Measurements from ENCODE around the gene PYROXD2.

PYROXD2 gene

GRCh38 chr10:98414932-98415730, at the start of gene PYROXD2:
TSS of gene PYROXD2 (minus strand) at chr10:98415182. CDS start at chr10:98415135, 47 bp downstream.
- DNase-seq = no peak

DNA sequence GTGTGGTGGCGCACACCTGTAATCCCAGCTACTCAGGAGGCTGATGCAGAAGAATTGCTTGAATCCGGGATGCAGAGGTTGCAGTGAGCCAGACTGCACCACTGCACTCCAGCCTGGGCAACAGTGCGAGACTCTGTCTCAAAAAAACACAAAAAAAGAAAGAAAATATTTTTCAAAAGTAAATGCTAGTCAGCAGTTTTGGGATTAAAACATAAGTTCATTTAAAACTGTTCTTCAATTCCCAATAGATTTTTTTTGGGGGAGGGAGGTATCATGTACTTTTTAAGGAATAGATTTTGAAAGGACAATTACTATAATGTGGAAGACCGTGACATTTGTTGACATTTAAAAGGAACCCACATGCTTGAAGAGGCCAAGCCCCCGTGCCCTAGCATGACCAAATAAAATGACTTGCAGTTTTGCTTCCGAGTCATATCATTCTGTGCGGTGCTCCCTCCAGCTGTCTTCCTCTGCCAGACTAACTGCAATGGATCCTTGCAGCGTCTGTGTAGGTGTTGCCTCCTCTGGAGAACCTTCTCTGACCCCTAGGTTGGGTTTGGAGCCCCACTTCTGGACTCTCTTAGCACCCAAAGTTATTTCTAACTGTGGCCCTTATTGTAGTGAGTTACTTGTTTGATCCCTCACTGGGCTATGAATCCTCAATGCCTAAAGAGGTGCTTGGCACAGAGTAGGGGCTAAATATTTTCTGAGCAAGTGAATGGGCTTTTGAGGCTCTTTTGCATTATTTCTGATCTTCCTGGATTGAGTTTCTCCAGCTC, 49.2 kb upstream of the PYROXD2 start:
- DNase-seq = no peak

GRCh38 chr10:98463016-98463415, 48.0 kb upstream of the PYROXD2 start:
- no peak for DNase-seq

DNA sequence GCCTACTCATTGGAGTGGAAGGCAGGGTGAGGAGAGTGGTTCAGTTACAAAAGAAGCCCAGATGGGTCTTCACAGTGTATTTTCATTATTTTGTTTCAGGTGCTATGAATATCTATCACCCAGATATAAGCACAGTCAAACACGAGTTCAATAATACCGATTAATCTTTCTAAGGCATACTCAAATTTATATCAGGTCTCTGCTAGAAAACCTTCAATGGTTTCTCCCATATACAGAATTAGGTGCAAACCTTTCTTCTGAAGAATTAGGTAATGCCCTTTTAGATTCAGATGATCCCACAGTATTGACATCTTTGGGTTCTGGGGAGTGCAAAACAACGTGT, 46.5 kb upstream of the PYROXD2 start:
- DNase-seq = no peak

DNA sequence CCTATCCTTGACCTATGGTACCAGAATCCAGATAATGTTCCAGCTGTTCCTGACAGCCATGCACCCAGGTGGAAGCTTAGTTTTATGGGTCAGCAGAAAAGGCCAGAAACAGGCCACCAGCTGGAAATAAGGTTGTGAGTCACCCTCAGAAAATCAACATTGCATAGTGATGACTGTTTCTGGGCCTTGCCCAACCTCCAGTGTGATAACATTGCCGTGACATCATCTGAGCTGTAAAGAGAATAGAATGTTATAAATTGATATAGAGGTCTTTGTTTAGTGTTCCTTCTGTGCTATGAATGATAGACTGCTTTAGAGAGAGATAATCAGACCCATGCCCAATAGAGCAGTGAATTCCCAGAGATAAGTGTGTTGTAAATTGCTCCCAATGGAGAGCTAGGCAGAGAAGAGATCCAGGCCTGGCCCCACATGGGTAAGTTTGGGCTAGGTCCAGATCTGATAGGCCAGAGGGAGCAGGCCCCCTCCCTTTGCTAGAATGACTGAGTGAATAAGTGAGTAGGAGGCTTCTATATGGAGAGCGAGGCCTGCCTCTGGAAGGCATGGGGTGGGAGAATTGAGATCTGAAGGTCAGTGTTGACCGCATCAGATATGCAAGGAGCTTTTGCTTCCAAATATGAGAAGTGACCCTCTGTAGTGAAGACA, 46.0 kb upstream of the PYROXD2 start:
- DNase-seq = no peak

DNA sequence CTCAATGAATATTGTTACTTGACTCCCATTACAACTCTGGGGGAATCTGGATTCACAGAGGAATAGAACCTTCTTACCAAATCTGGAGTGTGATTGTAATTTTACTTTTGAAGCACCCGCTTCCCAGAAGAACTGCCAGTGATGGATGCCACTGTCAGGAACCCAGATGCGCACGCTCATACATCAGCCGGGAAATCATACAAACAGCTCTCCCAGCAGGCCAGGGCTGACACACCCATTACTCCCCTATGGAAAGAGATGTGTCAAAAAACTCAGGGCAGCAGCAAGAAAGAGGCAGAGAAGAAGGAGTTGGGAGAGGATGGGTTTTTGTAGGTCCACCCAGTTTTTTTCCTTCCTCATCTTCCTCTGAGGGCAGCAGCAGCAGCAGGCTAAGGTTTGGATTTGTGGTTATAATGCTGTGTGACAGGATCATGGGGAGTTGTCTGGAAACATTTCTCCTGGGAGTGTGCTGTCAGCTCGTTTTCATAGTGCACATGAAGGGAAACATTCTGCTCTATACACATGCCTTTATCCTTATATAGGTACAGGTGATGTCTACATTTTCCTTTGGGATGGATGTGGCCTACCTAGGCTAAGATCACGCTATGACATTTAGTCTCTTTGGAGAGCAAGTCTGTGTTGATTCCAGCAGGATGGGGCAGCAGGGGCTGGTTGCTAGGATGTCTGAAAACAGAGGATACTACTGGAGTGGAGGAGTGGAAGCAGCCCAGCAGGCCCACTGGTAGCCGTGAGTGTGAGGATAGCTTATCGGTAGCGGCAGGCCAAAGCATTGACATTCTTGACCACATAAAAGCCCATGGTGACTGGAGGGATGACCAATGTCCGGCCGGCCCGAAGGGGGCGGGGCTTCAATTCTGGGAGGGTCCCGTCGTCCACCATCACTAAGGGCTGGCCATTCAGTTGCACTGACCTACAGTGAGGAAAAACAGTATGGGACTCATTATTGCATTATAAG, 44.1 kb upstream of the PYROXD2 start:
- DNase-seq = no peak

- no peak for DNase-seq
Observed at GRCh38 chr10:98457721-98458120, 42.7 kb upstream of the PYROXD2 start.

GRCh38 chr10:98456686-98457482, 41.9 kb upstream of the PYROXD2 start:
- no peak for DNase-seq

- DNase-seq = no peak
Observed at GRCh38 chr10:98456043-98456570, 41.1 kb upstream of the PYROXD2 start.

DNA sequence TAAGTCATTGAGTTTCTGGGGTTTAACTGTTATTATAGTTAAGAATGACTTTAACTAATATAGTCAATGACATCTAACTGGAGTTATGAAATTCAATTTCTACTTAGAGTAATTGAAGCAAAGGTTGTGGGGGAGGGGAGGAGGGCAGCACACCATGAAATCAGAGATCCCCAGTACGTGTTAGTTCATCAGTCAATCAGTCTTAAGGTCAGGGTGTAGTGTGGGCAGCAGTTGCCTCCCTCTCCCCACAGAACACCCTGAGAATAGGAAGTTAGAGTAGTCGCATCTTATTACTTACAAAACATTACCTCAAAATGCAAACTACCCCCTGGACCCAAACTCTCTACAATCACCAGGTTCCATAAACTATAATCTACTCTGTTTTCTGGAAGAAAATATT, 38.7 kb upstream of the PYROXD2 start:
- no peak for DNase-seq

- DNase-seq = no peak
Observed at GRCh38 chr10:98450618-98451017, 35.6 kb upstream of the PYROXD2 start.

- DNase-seq = no peak
Observed at GRCh38 chr10:98449287-98449686, 34.3 kb upstream of the PYROXD2 start.

DNA sequence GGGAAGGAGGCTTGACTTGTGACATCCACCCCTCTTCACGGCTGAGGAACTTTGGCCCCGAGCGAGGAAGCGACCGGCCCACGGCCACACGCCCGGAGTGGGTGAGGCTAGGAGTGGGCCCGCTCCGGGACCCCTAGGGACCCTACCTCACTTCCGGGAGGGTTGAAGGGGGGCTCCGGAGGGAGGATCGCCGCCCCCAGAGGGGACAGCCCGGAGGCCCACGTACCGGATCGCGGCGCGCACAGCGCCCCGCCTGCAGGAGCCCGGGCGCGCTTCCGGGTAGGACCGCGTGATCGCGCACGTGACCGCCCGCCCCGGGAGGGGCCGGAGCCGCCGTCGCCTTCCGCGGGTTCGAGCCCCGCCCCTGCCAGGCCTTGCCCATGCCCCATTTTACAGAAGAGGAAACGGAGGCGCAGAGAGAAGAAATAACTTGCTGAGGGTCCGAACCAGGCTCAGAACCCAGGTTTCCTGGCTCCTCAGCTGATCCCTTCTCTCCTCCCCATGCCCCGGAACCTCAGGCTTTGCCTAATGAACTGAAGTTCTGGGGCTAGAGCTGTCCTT, 31.8 kb upstream of the PYROXD2 start, which contains the start of gene HPS1:
Gene HPS1 (minus strand): TSS at position 275 of the 561 bp plus-strand sequence. CDS start 3,695 bp downstream, outside the sequence.
- DNase-seq = no peak

DNA sequence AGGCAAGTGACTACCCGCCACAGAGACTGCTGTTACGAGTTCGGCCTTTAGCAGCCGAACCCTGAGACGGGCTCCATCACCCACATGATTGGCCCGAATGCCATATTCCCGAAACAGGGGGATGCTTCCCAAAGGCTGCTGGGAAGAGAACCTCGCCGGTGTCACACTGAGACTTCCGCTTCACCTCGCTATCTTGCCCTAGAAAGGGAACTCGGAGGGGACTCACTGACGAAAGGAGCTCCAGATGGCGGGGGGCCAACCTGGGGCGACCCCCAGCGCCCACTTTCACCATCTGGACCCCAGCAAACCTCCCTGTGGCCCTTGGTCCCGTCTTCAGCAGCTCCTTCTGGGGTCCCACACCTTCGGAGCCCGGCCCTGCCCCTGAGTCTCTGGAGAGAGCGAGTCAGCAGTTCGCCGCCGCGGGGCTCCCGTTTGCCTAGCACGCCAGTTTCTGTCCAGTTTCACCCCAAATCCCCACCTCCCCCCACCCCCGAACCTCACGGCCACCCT, 31.2 kb upstream of the PYROXD2 start:
- DNase-seq = no peak

DNA sequence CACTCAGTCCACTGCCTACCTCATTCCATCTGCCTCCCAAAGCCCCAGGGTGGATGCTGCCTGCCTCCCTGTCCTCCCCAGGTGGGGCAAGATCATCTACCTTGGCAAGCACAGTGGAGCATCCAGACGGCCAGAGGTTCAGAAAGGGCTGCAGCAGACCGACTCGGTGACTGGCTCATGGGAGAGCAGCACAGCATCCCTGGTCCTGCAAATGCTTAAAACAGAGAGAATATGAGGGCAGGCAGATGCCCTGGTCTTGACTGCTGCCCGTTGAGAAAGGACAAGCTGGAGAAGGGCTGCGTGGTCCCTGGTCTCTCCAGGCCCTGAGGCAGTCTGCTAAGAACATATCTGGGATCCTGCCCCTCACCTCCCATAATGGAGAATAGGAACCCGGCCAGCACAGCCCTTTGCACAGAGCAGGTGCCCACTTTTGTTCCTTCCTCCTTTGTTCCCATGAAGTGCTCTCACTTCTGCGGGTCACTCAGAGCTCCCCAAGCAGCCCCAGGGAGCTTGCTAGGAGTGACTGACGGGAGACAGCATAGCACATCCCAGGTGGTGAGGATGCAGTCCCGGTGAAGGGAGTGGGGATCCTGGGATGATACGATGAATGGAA, 30.3 kb upstream of the PYROXD2 start:
- DNase-seq = no peak

- no peak for DNase-seq
Observed at GRCh38 chr10:98444314-98445006, 29.5 kb upstream of the PYROXD2 start.

GRCh38 chr10:98438715-98439114, 23.7 kb upstream of the PYROXD2 start:
- no peak for DNase-seq

- no peak for DNase-seq
Observed at GRCh38 chr10:98436704-98437103, 21.7 kb upstream of the PYROXD2 start.

DNA sequence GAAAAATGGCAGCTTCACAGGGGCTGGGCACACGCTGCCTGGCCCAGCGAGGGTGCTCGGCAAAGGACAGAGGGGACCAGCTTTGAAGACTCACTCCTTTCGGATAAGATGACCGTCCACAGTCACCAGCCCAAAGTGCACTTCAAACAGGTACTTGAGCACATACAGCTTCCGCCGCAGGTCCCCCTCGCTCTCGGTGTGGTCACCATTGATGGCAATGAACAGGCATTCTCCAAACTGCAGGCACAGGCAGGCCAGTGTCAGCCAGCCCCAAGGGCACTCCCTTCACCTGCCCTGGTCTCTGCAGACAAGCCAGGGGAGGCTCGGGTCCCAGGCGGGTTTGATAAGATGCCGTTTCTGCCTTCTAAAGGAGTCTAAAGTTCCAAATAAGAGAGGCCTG, 20.2 kb upstream of the PYROXD2 start:
- DNase-seq = no peak

All from cortex of kidney (tissue), 1 donor.